Spleen (tissue), 7 donors: Measurements from ENCODE around the gene CT45A10.
"Not testable (repeated sequence)": the region's sequence is repeated elsewhere in the genome, so short reads cannot be mapped to it uniquely, and the experiment has no call there.

Source experiments
- POLR2A ChIP-seq, 3 donors: fragments of 450-650 bp; IDR thresholded peaks; one replicate each; pipeline ENCODE4 v1.5.1; 2017; ENCODE audit warnings: antibody characterized with exemption in 3 of 3, mild to moderate bottlenecking in 1 of 3
- TF ChIP-seq, protein P1 (sequence below), 11 experiments: fragments of 200-600 bp in 7 of 11; fragments of 450-650 bp in 4 of 11; sonication (generic) in 4 of 11; IDR thresholded peaks in 8 of 11; conservative IDR thresholded peaks in 3 of 11; 1 replicate in 7 of 11; 2 replicates in 4 of 11; pipeline versions ENCODE4 v1.4.0 to v1.8.0; 2016 to 2021; ENCODE audit warnings: antibody characterized with exemption in 11 of 11, inconsistent platforms in 4 of 11, mild to moderate bottlenecking in 1 of 11
- donor health status: DM: no; HTN: no; CAD: no; lungs with moderate emphysema.
- donor health status: DM: no; HTN: no; CAD: no.
- donor health status: DM: no; HTN: no; CAD: no.

- TF ChIP-seq, protein P1, sequence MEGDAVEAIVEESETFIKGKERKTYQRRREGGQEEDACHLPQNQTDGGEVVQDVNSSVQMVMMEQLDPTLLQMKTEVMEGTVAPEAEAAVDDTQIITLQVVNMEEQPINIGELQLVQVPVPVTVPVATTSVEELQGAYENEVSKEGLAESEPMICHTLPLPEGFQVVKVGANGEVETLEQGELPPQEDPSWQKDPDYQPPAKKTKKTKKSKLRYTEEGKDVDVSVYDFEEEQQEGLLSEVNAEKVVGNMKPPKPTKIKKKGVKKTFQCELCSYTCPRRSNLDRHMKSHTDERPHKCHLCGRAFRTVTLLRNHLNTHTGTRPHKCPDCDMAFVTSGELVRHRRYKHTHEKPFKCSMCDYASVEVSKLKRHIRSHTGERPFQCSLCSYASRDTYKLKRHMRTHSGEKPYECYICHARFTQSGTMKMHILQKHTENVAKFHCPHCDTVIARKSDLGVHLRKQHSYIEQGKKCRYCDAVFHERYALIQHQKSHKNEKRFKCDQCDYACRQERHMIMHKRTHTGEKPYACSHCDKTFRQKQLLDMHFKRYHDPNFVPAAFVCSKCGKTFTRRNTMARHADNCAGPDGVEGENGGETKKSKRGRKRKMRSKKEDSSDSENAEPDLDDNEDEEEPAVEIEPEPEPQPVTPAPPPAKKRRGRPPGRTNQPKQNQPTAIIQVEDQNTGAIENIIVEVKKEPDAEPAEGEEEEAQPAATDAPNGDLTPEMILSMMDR (IDR thresholded peaks at IDR 0.05 in 8 of 11, conservative IDR thresholded peaks at IDR 0.05 in 3 of 11): not testable (repeated sequence)
- not testable (repeated sequence) for TF ChIP-seq POLR2A (IDR thresholded peaks at IDR 0.05)
Measured at GRCh38 chrX:135888976-135889375, 4.3 kb downstream of the CT45A10 start.
